Measurements from ENCODE around the gene PGPEP1.

PGPEP1 gene

DNA sequence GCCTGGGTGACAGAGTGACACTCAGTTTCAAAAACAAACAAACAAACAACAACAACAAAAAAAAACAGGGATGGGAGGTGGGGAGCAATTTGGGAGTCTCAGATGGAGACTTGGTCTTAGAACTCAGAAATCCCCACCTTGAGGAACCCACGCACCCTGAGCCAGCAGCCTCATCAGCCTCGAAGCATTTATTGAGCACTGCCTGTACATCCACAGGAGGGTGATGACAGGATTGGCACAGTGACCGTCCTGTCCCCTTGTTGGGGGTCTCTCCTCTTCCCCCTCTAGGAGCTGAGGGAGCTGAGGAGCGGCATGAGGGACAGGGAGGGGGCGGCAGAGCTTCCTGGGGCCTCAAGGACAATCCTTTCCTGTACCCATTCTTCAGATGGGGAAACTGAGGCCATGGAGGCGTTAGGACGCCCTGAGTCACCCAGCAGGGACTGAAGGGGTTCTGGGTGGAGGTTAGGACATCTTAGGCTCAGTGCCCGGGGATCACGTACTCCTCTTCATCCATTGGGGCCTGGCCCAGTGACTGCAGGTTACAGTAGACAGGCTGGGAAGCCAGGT is 51.2 kb downstream of the PGPEP1 start:
- WGBS (ENCODE audit: extremely low coverage, insufficient coverage, insufficient read length) = no CpG with 5 or more reads among the region's 9 CpGs
- Histone ChIP-seq H2BK12ac (ENCODE audit: low read length) (no peak overlapping the region), H3K4ac (ENCODE audit: low read depth, low read length) (no peak overlapping the region), H3K79me2 (ENCODE audit: control insufficient read depth, insufficient read depth, low read length, poor library complexity) (no peaks in the 10 kb centered on the region), H3K36me3 (ENCODE audit: control insufficient read depth in 1 of 2, insufficient read depth in 2 of 2, low read length in 2 of 2) (peaks cover 0 to 5% of the 10 kb centered on the region in 2 experiments), H3K27ac (ENCODE audit: low read depth, low read length) (no peak overlapping the region), H3K14ac (ENCODE audit: low read length) (no peak overlapping the region), H3K79me1 (ENCODE audit: low read length) (no peaks in the 10 kb centered on the region), H3K23ac (ENCODE audit: low read length) (no peak overlapping the region), H4K8ac (ENCODE audit: low read depth, low read length) (no peak overlapping the region), H4K12ac (ENCODE audit: low read depth, low read length) (no peak overlapping the region), H3K4me2 (ENCODE audit: low read length) (no peak overlapping the region), H2AK5ac (ENCODE audit: low read length) (no peak overlapping the region), H3K9me3 (ENCODE audit: insufficient read depth, low read depth, low read length) (peaks cover 2% of the 10 kb centered on the region), H2BK120ac (ENCODE audit: insufficient read depth, low read length, poor library complexity) (no peak overlapping the region), H4K91ac (ENCODE audit: low read depth, low read length) (no peak overlapping the region), H2AFZ (ENCODE audit: insufficient read depth, low read length, poor library complexity) (no peak overlapping the region), H3K18ac (ENCODE audit: low read length) (no peak overlapping the region), H3K9ac (ENCODE audit: low read length) (no peak overlapping the region), H2BK5ac (ENCODE audit: low read depth, low read length, poor library complexity) (no peak overlapping the region), H3K4me1 (ENCODE audit: control insufficient read depth in 1 of 2, insufficient read depth in 2 of 2, low read length in 2 of 2) (peaks cover 0 to 6% of the 10 kb centered on the region in 2 experiments), H3K4me3 (ENCODE audit: low read depth, low read length) (no peak overlapping the region), H3K27me3 (ENCODE audit: insufficient read depth, low read length) (peaks cover 3% of the 10 kb centered on the region)
- DNase-seq = no peak

DNA sequence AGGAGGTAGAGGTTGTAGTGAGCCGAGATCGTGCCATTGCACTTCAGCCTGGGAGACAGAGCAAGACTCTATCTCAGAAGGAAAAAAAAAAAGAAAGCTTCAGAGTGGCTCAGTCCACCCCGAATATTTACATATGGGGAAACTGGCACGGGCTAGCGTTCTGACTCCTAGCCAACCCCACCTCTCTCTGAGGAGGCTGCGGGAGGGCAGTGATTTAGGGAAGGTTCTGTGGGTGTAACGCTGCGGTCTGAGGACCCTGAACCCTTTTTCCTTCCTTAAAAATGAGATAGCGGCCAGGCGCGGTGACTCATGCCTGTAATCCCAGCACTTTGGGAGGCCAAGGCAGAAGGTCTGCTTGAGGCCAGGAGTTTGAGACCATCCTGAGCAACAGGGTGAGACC is 52.0 kb downstream of the PGPEP1 start:
- no peak overlapping the region for H4K12ac ChIP-seq (ENCODE audit: low read depth, low read length)
- H3K18ac ChIP-seq (ENCODE audit: low read length) = no peak overlapping the region
- DNase-seq = peak in 1 of 2 donors; percentile 19
- H3K4me2 ChIP-seq (ENCODE audit: low read length) = no peak overlapping the region
- no peak overlapping the region for H2BK120ac ChIP-seq (ENCODE audit: insufficient read depth, low read length, poor library complexity)
- H3K4me3 ChIP-seq (ENCODE audit: low read depth, low read length) = no peak overlapping the region
- H2AFZ ChIP-seq (ENCODE audit: insufficient read depth, low read length, poor library complexity) = no peak overlapping the region
- no peak overlapping the region for H4K91ac ChIP-seq (ENCODE audit: low read depth, low read length)
- H3K36me3 ChIP-seq (ENCODE audit: control insufficient read depth in 1 of 2, insufficient read depth in 2 of 2, low read length in 2 of 2) = peaks cover 0 to 5% of the 10 kb centered on the region in 2 experiments
- H3K4ac ChIP-seq (ENCODE audit: low read depth, low read length) = no peak overlapping the region
- peaks cover 2% of the 10 kb centered on the region for H3K9me3 ChIP-seq (ENCODE audit: insufficient read depth, low read depth, low read length)
- H3K27ac ChIP-seq (ENCODE audit: low read depth, low read length) = no peak overlapping the region
- no peak overlapping the region for H3K23ac ChIP-seq (ENCODE audit: low read length)
- no peak overlapping the region for H2AK5ac ChIP-seq (ENCODE audit: low read length)
- H3K79me2 ChIP-seq (ENCODE audit: control insufficient read depth, insufficient read depth, low read length, poor library complexity) = no peaks in the 10 kb centered on the region
- H2BK12ac ChIP-seq (ENCODE audit: low read length) = no peak overlapping the region
- no peak overlapping the region for H3K14ac ChIP-seq (ENCODE audit: low read length)
- H4K8ac ChIP-seq (ENCODE audit: low read depth, low read length) = no peak overlapping the region
- peaks cover 3% of the 10 kb centered on the region for H3K27me3 ChIP-seq (ENCODE audit: insufficient read depth, low read length)
- no peak overlapping the region for H3K9ac ChIP-seq (ENCODE audit: low read length)
- no peak overlapping the region for H2BK5ac ChIP-seq (ENCODE audit: low read depth, low read length, poor library complexity)
- H3K4me1 ChIP-seq (ENCODE audit: control insufficient read depth in 1 of 2, insufficient read depth in 2 of 2, low read length in 2 of 2) = peaks cover 0 to 8% of the 10 kb centered on the region in 2 experiments
- no CpG with 5 or more reads among the region's 11 CpGs for WGBS (ENCODE audit: extremely low coverage, insufficient coverage, insufficient read length)
- H3K79me1 ChIP-seq (ENCODE audit: low read length) = no peaks in the 10 kb centered on the region

DNA sequence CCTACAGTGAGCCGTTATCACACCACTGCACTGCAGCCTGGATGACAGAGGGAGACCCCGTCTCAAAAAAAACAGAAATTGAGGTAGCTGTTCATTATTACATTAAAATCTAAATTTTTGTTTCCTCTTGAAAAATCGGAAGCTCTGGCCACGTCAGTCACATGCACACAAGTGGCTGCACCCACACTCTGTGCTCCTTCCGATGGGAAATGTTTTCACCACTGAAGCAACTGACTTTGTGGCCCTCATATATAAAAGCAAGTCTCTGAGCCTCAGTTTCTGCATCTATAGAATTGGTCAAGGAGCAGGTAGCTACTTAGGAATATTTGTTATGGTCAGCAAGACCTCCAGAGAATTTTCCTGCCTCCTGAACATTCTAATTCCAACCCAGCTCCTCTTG is 52.5 kb downstream of the PGPEP1 start:
- Histone ChIP-seq H3K9ac (ENCODE audit: low read length) (no peak overlapping the region), H2BK12ac (ENCODE audit: low read length) (no peak overlapping the region), H4K91ac (ENCODE audit: low read depth, low read length) (no peak overlapping the region), H4K8ac (ENCODE audit: low read depth, low read length) (no peak overlapping the region), H2AK5ac (ENCODE audit: low read length) (no peak overlapping the region), H3K27me3 (ENCODE audit: insufficient read depth, low read length) (peaks cover 2% of the 10 kb centered on the region), H3K9me3 (ENCODE audit: insufficient read depth, low read depth, low read length) (peaks cover 2% of the 10 kb centered on the region), H3K14ac (ENCODE audit: low read length) (no peak overlapping the region), H3K18ac (ENCODE audit: low read length) (no peak overlapping the region), H3K79me1 (ENCODE audit: low read length) (no peaks in the 10 kb centered on the region), H3K4me2 (ENCODE audit: low read length) (no peak overlapping the region), H3K4me3 (ENCODE audit: low read depth, low read length) (no peak overlapping the region), H3K36me3 (ENCODE audit: control insufficient read depth in 1 of 2, insufficient read depth in 2 of 2, low read length in 2 of 2) (peaks cover 0 to 5% of the 10 kb centered on the region in 2 experiments), H3K23ac (ENCODE audit: low read length) (no peak overlapping the region), H3K79me2 (ENCODE audit: control insufficient read depth, insufficient read depth, low read length, poor library complexity) (no peaks in the 10 kb centered on the region), H3K4me1 (ENCODE audit: control insufficient read depth in 1 of 2, insufficient read depth in 2 of 2, low read length in 2 of 2) (peaks cover 0 to 8% of the 10 kb centered on the region in 2 experiments), H3K27ac (ENCODE audit: low read depth, low read length) (no peak overlapping the region), H2BK120ac (ENCODE audit: insufficient read depth, low read length, poor library complexity) (no peak overlapping the region), H4K12ac (ENCODE audit: low read depth, low read length) (no peak overlapping the region), H2BK5ac (ENCODE audit: low read depth, low read length, poor library complexity) (no peak overlapping the region), H3K4ac (ENCODE audit: low read depth, low read length) (no peak overlapping the region), H2AFZ (ENCODE audit: insufficient read depth, low read length, poor library complexity) (no peak overlapping the region)
- DNase-seq = no peak
- no CpG with 5 or more reads among the region's 5 CpGs for WGBS (ENCODE audit: extremely low coverage, insufficient coverage, insufficient read length)

DNA sequence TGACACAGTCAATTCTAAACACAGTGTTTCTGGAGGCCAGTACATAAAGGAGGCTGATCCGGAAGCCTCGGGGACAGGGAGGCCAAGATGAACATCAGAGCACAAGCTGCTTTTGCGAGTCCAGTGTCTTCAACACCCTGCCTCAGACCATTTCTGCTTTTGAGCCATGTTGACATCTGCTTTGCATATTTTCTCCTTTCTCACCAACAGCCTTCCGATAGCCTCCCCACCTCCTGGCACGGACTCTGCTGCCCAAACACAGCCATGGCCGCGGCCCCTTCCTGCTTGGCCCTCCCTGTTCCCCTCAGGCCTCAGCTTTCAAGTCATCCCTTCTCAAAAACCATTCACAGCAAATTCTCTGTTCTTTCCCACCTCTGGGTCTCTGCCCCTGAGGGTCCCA is 53.4 kb downstream of the PGPEP1 start:
- Histone ChIP-seq H3K4me1 (ENCODE audit: control insufficient read depth in 1 of 2, insufficient read depth in 2 of 2, low read length in 2 of 2) (peaks cover 0 to 2% of the 10 kb centered on the region in 2 experiments), H3K4me3 (ENCODE audit: low read depth, low read length) (no peak overlapping the region), H3K18ac (ENCODE audit: low read length) (no peak overlapping the region), H3K79me1 (ENCODE audit: low read length) (no peaks in the 10 kb centered on the region), H3K27me3 (ENCODE audit: insufficient read depth, low read length) (no peaks in the 10 kb centered on the region), H2BK5ac (ENCODE audit: low read depth, low read length, poor library complexity) (no peak overlapping the region), H3K9ac (ENCODE audit: low read length) (no peak overlapping the region), H3K4me2 (ENCODE audit: low read length) (no peak overlapping the region), H2AK5ac (ENCODE audit: low read length) (no peak overlapping the region), H2BK120ac (ENCODE audit: insufficient read depth, low read length, poor library complexity) (no peak overlapping the region), H3K27ac (ENCODE audit: low read depth, low read length) (no peak overlapping the region), H2BK12ac (ENCODE audit: low read length) (no peak overlapping the region), H4K8ac (ENCODE audit: low read depth, low read length) (no peak overlapping the region), H3K9me3 (ENCODE audit: insufficient read depth, low read depth, low read length) (peaks cover 2% of the 10 kb centered on the region), H3K4ac (ENCODE audit: low read depth, low read length) (no peak overlapping the region), H3K14ac (ENCODE audit: low read length) (no peak overlapping the region), H3K23ac (ENCODE audit: low read length) (no peak overlapping the region), H3K36me3 (ENCODE audit: control insufficient read depth in 1 of 2, insufficient read depth in 2 of 2, low read length in 2 of 2) (no peaks in the 10 kb centered on the region), H2AFZ (ENCODE audit: insufficient read depth, low read length, poor library complexity) (no peak overlapping the region), H3K79me2 (ENCODE audit: control insufficient read depth, insufficient read depth, low read length, poor library complexity) (no peaks in the 10 kb centered on the region), H4K12ac (ENCODE audit: low read depth, low read length) (no peak overlapping the region), H4K91ac (ENCODE audit: low read depth, low read length) (no peak overlapping the region)
- no peak for DNase-seq
- WGBS (ENCODE audit: extremely low coverage, insufficient coverage, insufficient read length) = no CpG with 5 or more reads among the region's 7 CpGs
